Body of pancreas (tissue), 4 donors: Measurements from ENCODE around the gene NAT8L. TPM values are rescaled to one million over a fixed set of nuclear protein-coding genes. Genes with fewer than 3 reads are reported as not detected.

ENCODE experiments used
- ATAC-seq: fragments of 150-250 bp; one replicate; pipeline ENCODE4 v1.9.1; 2016
- DNase-seq, 4 donors: peaks; one replicate each; pipeline ENCODE4 v3.0.0-alpha.2; 2019
- H3K27ac ChIP-seq, 4 donors: fragments of 200-600 bp; sonication (generic); 1 replicate in 3 of 4; 2 replicates in 1 of 4; pipeline versions ENCODE4 v1.5.1 to v1.6.1; 2016 to 2019; ENCODE audit warnings: mild to moderate bottlenecking in 1 of 4, mixed read lengths in 1 of 4, moderate library complexity in 1 of 4
- H3K27me3 ChIP-seq, 2 donors: fragments of 200-600 bp; sonication (generic); one replicate each; pipeline ENCODE4 v1.6.0; 2016; ENCODE audit warnings: mild to moderate bottlenecking in 1 of 2
- H3K36me3 ChIP-seq, 2 donors: fragments of 200-600 bp; sonication (generic); replicated peaks in 1 of 2; 2 replicates each; pipeline ENCODE4 v1.5.1; 2016; ENCODE audit warnings: low read depth in 2 of 2; ENCODE audit not compliant: insufficient read depth in 1 of 2
- H3K4me1 ChIP-seq: fragments of 200-600 bp; sonication (generic); one replicate; pipeline ENCODE4 v1.6.0; 2016
- H3K4me3 ChIP-seq, 2 donors: fragments of 200-600 bp; sonication (generic); 1 replicate in 1 of 2; 2 replicates in 1 of 2; pipeline ENCODE4 v1.5.1; 2016 to 2019
- H3K9me3 ChIP-seq, 3 donors: fragments of 200-600 bp; sonication (generic); 1 replicate in 2 of 3; 2 replicates in 1 of 3; pipeline ENCODE4 v1.5.1; 2016
- POLR2A ChIP-seq, 3 donors: fragments of 450-650 bp; IDR thresholded peaks; one replicate each; pipeline ENCODE4 v1.6.1; 2016; ENCODE audit warnings: antibody characterized with exemption in 3 of 3, mild to moderate bottlenecking in 2 of 3
- WGBS, 2 donors: methylation state at CpG; one replicate each; pipeline ENCODE4 v1.1.5; 2017; 5-methylcytosine and 5-hydroxymethylcytosine counted together
- intact Hi-C: fragments of 100-400 bp; cut with DNase I; formaldehyde crosslinking; loops from one replicate; pipeline ENCODE4 v1.15.1; 2023
- total RNA-seq, 2 donors: library from RNA; depleted of rRNA; stranded (reverse); fragments of >200 nt; gene quantifications; one replicate each; pipeline ENCODE4 v1.1.0, GENCODE V29; 2016
- TF ChIP-seq, protein P1 (sequence below), 7 experiments: fragments of 450-650 bp in 4 of 7; fragments of 200-600 bp in 3 of 7; sonication (generic) in 3 of 7; IDR thresholded peaks; one replicate each; pipeline ENCODE4 v1.5.1; 2016 to 2019; ENCODE audit warnings: antibody characterized with exemption in 7 of 7

Gene NAT8L
- total RNA-seq, 2 donors from 2014 or later, result 3.6 to 18.8 TPM

DNA sequence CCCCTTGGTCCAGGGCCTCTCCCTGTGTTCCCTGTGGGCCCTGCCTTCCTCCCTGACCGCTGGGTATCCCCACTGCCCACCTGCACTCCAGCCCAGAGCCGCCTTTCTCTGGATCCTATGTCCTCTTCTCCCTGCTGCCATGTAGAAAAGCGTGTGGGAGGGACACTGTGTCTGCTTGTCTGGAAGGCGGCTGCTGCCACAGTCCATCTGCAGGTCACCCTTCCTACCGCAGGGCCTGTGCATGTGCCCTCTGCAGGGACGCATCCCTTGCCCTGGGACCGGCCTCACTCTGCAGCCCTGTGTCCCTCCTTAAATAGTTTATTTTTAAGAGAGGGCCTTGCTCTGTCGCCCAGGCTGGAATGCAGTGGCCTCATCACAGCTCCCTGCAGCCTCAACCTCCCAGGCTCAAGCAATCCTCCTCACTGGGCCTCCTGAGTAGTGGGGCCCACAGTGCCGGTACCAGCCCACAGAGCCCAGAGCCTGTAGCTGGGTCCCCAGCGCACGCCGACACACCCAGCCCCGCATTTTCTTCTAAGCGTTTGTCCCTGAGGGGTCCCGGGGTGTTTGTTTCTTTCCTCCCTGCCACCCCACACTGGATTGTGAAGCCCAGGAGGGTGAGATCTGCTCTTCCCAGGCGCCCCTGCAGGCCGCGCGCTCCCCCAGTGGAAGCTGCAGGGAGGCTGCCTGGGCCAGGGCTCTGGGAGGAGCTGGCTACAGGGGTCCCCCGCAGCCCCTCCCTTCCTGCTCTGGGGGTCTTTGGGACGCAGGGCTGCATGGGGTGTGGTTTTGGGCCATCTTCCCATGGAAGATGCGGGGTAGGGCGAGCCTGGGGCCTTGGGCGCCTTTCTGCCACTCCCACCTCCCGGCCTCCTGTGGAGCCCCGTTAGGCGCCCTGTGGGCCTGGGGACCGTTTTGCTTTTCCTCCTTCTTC, 12.8 kb upstream of the NAT8L start:
- no peak for DNase-seq
- Histone ChIP-seq H3K4me3 (no peak overlapping the region), H3K27ac (no peak overlapping the region), H3K4me1 (peaks cover 27% of the 10 kb centered on the region), H3K36me3 (no peaks in the 10 kb centered on the region), H3K9me3 (no peaks in the 10 kb centered on the region), H3K27me3 (no peaks in the 10 kb centered on the region)
- no peak for ATAC-seq
- intact Hi-C loops, result no loop called here
- WGBS, 2 donors, result 75 to 81% methylated on average over 26 to 27 of the region's 28 CpGs
- TF ChIP-seq POLR2A (IDR thresholded peaks at IDR 0.05), result no peak
- TF ChIP-seq, protein P1, sequence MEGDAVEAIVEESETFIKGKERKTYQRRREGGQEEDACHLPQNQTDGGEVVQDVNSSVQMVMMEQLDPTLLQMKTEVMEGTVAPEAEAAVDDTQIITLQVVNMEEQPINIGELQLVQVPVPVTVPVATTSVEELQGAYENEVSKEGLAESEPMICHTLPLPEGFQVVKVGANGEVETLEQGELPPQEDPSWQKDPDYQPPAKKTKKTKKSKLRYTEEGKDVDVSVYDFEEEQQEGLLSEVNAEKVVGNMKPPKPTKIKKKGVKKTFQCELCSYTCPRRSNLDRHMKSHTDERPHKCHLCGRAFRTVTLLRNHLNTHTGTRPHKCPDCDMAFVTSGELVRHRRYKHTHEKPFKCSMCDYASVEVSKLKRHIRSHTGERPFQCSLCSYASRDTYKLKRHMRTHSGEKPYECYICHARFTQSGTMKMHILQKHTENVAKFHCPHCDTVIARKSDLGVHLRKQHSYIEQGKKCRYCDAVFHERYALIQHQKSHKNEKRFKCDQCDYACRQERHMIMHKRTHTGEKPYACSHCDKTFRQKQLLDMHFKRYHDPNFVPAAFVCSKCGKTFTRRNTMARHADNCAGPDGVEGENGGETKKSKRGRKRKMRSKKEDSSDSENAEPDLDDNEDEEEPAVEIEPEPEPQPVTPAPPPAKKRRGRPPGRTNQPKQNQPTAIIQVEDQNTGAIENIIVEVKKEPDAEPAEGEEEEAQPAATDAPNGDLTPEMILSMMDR (IDR thresholded peaks at IDR 0.05), result no peak

DNA sequence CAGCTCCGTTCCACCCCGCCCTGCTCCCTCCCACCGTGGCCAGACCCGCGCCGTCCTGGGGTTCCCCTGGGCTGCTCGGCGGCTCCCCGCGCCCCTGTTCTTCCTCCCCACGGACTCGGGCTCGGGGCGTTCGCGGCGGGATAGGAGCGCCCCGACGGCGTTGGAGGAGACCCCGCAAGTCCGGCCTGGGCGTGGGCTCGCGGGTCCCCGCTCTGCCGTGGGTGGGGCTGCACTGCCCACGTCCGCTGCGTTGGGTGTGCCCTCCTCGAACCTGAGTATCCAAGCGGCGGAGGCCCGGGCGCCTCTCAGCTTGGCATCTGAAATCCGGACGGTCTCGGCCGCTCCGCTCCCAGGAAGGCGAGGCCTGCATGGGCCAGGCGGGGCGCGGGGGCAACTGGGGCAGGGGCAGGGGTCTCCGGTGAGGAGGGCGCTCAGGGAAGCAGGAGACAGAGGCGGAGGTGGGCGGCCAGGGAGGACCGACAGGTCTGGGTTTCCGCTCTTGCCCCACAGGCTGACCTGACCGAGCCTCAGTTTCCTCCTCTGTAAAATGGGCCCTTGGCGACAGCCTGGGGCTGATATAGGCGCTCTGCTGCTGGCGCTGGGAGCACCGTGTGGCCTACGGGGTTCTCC, 12.0 kb upstream of the NAT8L start:
- Histone ChIP-seq H3K27me3 (no peaks in the 10 kb centered on the region), H3K9me3 (no peaks in the 10 kb centered on the region), H3K4me1 (peaks cover 23% of the 10 kb centered on the region), H3K4me3 (no peak overlapping the region), H3K36me3 (no peaks in the 10 kb centered on the region), H3K27ac (no peak overlapping the region)
- WGBS, 2 donors, result 45 to 68% methylated on average over 5 to 52 of the region's 57 CpGs
- intact Hi-C loops, result no loop called here
- ATAC-seq (no peak), DNase-seq (no peak)
- no peak for TF ChIP-seq POLR2A (IDR thresholded peaks at IDR 0.05)
- TF ChIP-seq, protein P1 (IDR thresholded peaks at IDR 0.05), result no peak

DNA sequence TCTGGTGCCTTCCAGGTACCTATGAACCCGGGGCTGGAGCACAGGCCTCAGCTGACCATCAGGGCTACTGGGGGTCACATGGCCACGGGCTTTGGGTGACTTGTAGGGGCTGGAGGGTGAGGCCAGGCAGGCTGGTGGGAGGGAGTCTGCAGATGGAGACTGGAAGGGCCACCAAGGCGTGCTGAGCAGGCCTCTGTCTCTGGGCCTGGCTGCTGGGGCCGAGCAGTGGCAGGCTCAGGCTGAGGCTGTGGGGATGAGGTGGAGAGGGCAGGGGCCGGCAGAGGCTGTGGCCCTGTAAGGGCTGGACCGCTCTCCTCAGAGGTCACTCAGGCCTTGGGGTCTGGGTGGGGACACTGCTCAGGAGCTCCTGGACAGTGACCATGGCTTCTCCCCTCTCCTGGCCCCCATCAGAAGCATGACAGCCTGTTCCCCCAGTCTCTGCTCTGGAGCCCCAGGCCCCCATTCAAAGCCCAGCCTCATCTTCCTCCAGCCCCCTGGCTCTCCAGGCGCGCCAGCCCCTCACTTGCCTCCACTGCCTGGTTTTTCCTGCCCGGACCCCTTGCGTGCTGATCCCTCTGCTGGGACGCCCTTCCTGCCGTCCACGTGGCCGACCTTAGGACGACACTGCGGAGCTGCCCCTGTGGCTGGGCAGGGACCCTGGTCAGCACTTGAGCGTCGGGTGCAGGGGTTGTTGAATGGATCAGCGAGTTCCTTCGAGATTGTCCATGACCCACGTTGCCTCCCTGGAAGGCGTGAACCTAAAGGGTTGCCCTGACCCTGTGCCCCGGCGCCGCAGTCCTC, 11.1 kb upstream of the NAT8L start:
- DNase-seq (no peak), ATAC-seq (no peak)
- Histone ChIP-seq H3K4me1 (peaks cover 14% of the 10 kb centered on the region), H3K9me3 (no peaks in the 10 kb centered on the region), H3K36me3 (no peaks in the 10 kb centered on the region), H3K27ac (no peak overlapping the region), H3K4me3 (no peak overlapping the region), H3K27me3 (no peaks in the 10 kb centered on the region)
- TF ChIP-seq, protein P1 (IDR thresholded peaks at IDR 0.05), result no peak
- no peak for TF ChIP-seq POLR2A (IDR thresholded peaks at IDR 0.05)
- 85 to 94% methylated on average over 20 to 25 of the region's 25 CpGs for WGBS, 2 donors
- intact Hi-C loops, result no loop called here

DNA sequence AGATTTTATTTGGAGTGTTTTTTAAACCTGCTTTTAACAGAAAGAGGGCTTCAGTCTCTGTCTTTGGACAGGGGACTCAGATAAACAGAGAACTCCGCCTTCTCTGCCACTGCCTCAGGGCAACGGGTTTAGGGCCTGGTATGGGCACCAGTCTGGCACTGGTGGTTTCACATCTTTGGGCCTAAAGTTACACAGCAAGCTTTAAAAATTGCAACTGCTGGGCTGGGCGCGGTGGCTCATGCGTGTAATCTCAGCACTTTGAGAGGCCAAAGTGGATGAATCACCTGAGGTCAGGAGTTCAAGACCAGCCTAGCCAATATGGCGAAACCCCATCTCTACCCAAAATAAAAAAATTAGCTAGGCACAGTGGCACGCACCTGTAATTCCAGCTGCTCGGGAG, 10.3 kb upstream of the NAT8L start:
- Histone ChIP-seq H3K4me1 (peaks cover 7% of the 10 kb centered on the region), H3K27me3 (no peaks in the 10 kb centered on the region), H3K27ac (no peak overlapping the region), H3K9me3 (no peaks in the 10 kb centered on the region), H3K36me3 (no peaks in the 10 kb centered on the region), H3K4me3 (no peak overlapping the region)
- ATAC-seq (no peak), DNase-seq (no peak)
- 85 to 91% methylated on average over 8 of the region's 8 CpGs for WGBS, 2 donors
- no peak for TF ChIP-seq POLR2A (IDR thresholded peaks at IDR 0.05)
- TF ChIP-seq, protein P1 (IDR thresholded peaks at IDR 0.05), result no peak
- intact Hi-C loops, result no loop called here
